ENCODE results near the gene PLA2R1. TPM values are rescaled to one million over a fixed set of nuclear protein-coding genes. Genes with fewer than 3 reads are reported as not detected.

Gene PLA2R1
- total RNA-seq, 1 experiment from 2014 or later, result 0.39 TPM

GRCh38 chr2:159959136-159959535 is 103.3 kb downstream of the PLA2R1 start:
- H3K27ac Mint-ChIP-seq (ENCODE audit: unreplicated experiment), result no peak overlapping the region
- H3K36me3 ChIP-seq (ENCODE audit: control insufficient read depth, insufficient read depth, low read length), result no peaks in the 10 kb centered on the region
- intact Hi-C loops (cut with micrococcal nuclease; ENCODE audit: unreplicated experiment), result no loop called here
- H3K4me1 Mint-ChIP-seq (ENCODE audit: low read depth, unreplicated experiment), result no peaks in the 10 kb centered on the region
- H3K9me3 ChIP-seq, result no peaks in the 10 kb centered on the region
- no peaks in the 10 kb centered on the region for H3K27me3 ChIP-seq (replicated peaks; ENCODE audit: control insufficient read depth, insufficient read depth, low read length)
- H3K36me3 Mint-ChIP-seq (ENCODE audit: insufficient read depth, unreplicated experiment), result no peaks in the 10 kb centered on the region
- no peaks in the 10 kb centered on the region for H3K9me3 Mint-ChIP-seq (ENCODE audit: unreplicated experiment)
- no peak for TF ChIP-seq CTCF (IDR thresholded peaks at IDR 0.05; ENCODE audit: insufficient read depth in 1 of 2, low read depth in 1 of 2, low read length in 1 of 2, severe bottlenecking in 1 of 2, unreplicated experiment in 1 of 2)
- no peak for DNase-seq
- CTCF ChIA-PET, result no interaction called here
- H3K4me1 ChIP-seq, result no peaks in the 10 kb centered on the region
- POLR2A ChIA-PET, result no interaction called here
- no peak overlapping the region for H3K4me3 ChIP-seq (ENCODE audit: low read depth, low read length)
- H3K4me3 Mint-ChIP-seq (ENCODE audit: unreplicated experiment), result no peak overlapping the region
- peaks cover 3% of the 10 kb centered on the region for H3K27me3 Mint-ChIP-seq (ENCODE audit: insufficient read depth, unreplicated experiment)
- BruUV-seq (replicated peaks), result no TSS peak

GRCh38 chr2:159953136-159953823 is 109.1 kb downstream of the PLA2R1 start:
- Histone ChIP-seq H3K4me1 (no peaks in the 10 kb centered on the region), H3K27me3 (replicated peaks; ENCODE audit: control insufficient read depth, insufficient read depth, low read length) (no peaks in the 10 kb centered on the region), H3K9me3 (no peaks in the 10 kb centered on the region), H3K4me3 (ENCODE audit: low read depth, low read length) (no peak overlapping the region), H3K36me3 (ENCODE audit: control insufficient read depth, insufficient read depth, low read length) (no peaks in the 10 kb centered on the region)
- CTCF ChIA-PET, result interaction anchor here (0.6 kb wide), 1 partner anchor 881 kb away, joined by 3 read pairs; no protein-coding TSS in a partner anchor
- Mint-ChIP-seq H3K36me3 (ENCODE audit: insufficient read depth, unreplicated experiment) (no peaks in the 10 kb centered on the region), H3K4me1 (ENCODE audit: low read depth, unreplicated experiment) (no peaks in the 10 kb centered on the region), H3K27ac (ENCODE audit: unreplicated experiment) (no peak overlapping the region), H3K27me3 (ENCODE audit: insufficient read depth, unreplicated experiment) (peaks cover 8% of the 10 kb centered on the region), H3K4me3 (ENCODE audit: unreplicated experiment) (no peak overlapping the region), H3K9me3 (ENCODE audit: unreplicated experiment) (no peaks in the 10 kb centered on the region)
- DNase-seq, result no peak
- intact Hi-C loops (cut with micrococcal nuclease; ENCODE audit: unreplicated experiment), result no loop called here
- no peak for TF ChIP-seq CTCF (IDR thresholded peaks at IDR 0.05; ENCODE audit: insufficient read depth in 1 of 2, low read depth in 1 of 2, low read length in 1 of 2, severe bottlenecking in 1 of 2, unreplicated experiment in 1 of 2)
- POLR2A ChIA-PET, result no interaction called here
- no TSS peak for BruUV-seq (replicated peaks)

GRCh38 chr2:159946326-159946999 is 116.0 kb downstream of the PLA2R1 start:
- ChIA-PET CTCF (no interaction called here), POLR2A (no interaction called here)
- no peak for DNase-seq
- Histone ChIP-seq H3K9me3 (no peaks in the 10 kb centered on the region), H3K4me1 (no peaks in the 10 kb centered on the region), H3K27me3 (replicated peaks; ENCODE audit: control insufficient read depth, insufficient read depth, low read length) (no peaks in the 10 kb centered on the region), H3K36me3 (ENCODE audit: control insufficient read depth, insufficient read depth, low read length) (no peaks in the 10 kb centered on the region), H3K4me3 (ENCODE audit: low read depth, low read length) (no peak overlapping the region)
- no peaks in the 10 kb centered on the region for H3K9me3 Mint-ChIP-seq (ENCODE audit: unreplicated experiment)
- no peak overlapping the region for H3K27ac Mint-ChIP-seq (ENCODE audit: unreplicated experiment)
- no TSS peak for BruUV-seq (replicated peaks)
- intact Hi-C loops (cut with micrococcal nuclease; ENCODE audit: unreplicated experiment), result no loop called here
- no peak overlapping the region for H3K4me3 Mint-ChIP-seq (ENCODE audit: unreplicated experiment)
- no peaks in the 10 kb centered on the region for H3K4me1 Mint-ChIP-seq (ENCODE audit: low read depth, unreplicated experiment)
- no peak for TF ChIP-seq CTCF (IDR thresholded peaks at IDR 0.05; ENCODE audit: insufficient read depth in 1 of 2, low read depth in 1 of 2, low read length in 1 of 2, severe bottlenecking in 1 of 2, unreplicated experiment in 1 of 2)
- H3K36me3 Mint-ChIP-seq (ENCODE audit: insufficient read depth, unreplicated experiment), result no peaks in the 10 kb centered on the region
- H3K27me3 Mint-ChIP-seq (ENCODE audit: insufficient read depth, unreplicated experiment), result peaks cover 8% of the 10 kb centered on the region

All from Caco-2 (cell line).